HEK293 (cell line): ENCODE data around the gene SLC25A13.
A peak's percentile ranks its signal among the peaks of the same experiment; 100 is the strongest.

ENCODE experiments used
- CTCF ChIA-PET: fragments of 350-600 bp; formaldehyde crosslinking; extraction: SDS; loops from one replicate; lab custom pipeline; 2021; ENCODE audit warnings: antibody characterized with exemption; lab: Yijun Ruan, JAX
- POLR2A ChIA-PET: fragments of 300-600 bp; formaldehyde crosslinking; extraction: SDS; loops from one replicate; lab custom pipeline; 2020; ENCODE audit warnings: antibody characterized with exemption, inconsistent platforms; lab: Yijun Ruan, JAX
- H3K27ac ChIP-seq: fragments of 200-500 bp; sonication (Bioruptor generic); 2 replicates; pipeline ENCODE4 v1.5.1; 2014; ENCODE audit warnings: low read depth, low read length, control low read depth, inconsistent platforms; ENCODE audit errors: extremely low read depth
- H3K36me3 ChIP-seq, 2 experiments: fragments of 200-500 bp in 1 of 2; sonication (Bioruptor generic) in 1 of 2; 1 replicate in 1 of 2; 2 replicates in 1 of 2; pipeline ENCODE4 v1.5.1; 2014 to 2017; ENCODE audit warnings: inconsistent platforms in 2 of 2, low read length in 2 of 2; ENCODE audit not compliant: control insufficient read depth in 2 of 2, insufficient read depth in 1 of 2
- H3K4me1 ChIP-seq: fragments of 200-500 bp; sonication (Bioruptor generic); 2 replicates; pipeline ENCODE4 v1.5.1; 2014; ENCODE audit warnings: mild to moderate bottlenecking, low read length, inconsistent platforms; ENCODE audit not compliant: control insufficient read depth, insufficient read depth
- H3K4me3 ChIP-seq: 2 replicates; pipeline ENCODE4 v1.5.1; 2011; ENCODE audit warnings: low read depth, mild to moderate bottlenecking, control low read depth, low read length, moderate library complexity
- H3K9me3 ChIP-seq: fragments of 200-500 bp; sonication (Bioruptor generic); 2 replicates; pipeline ENCODE4 v1.5.1; 2014; ENCODE audit warnings: low read depth, low read length, inconsistent platforms; ENCODE audit not compliant: control insufficient read depth, insufficient read depth
- GLIS1 ChIP-seq: fragments of 450-650 bp; formaldehyde crosslinking; IDR thresholded peaks from 2 replicates; pipeline ENCODE4 v1.5.1; 2016; ENCODE audit warnings: missing biosample characterization, missing genetic modification characterization
- IKZF3 ChIP-seq: fragments of 450-650 bp; IDR thresholded peaks from 2 replicates; pipeline ENCODE4 v1.5.0; 2018; ENCODE audit warnings: missing biosample characterization, mild to moderate bottlenecking, missing genetic modification characterization, moderate library complexity
- SALL2 ChIP-seq: fragments of 450-650 bp; formaldehyde crosslinking; IDR thresholded peaks from 2 replicates; pipeline ENCODE4 v1.5.0; 2017; ENCODE audit warnings: missing biosample characterization, mild to moderate bottlenecking, missing genetic modification characterization, borderline replicate concordance
- TCF7L2 ChIP-seq: IDR thresholded peaks from 2 replicates; pipeline ENCODE4 v1.6.1; 2011; ENCODE audit warnings: low read depth, mild to moderate bottlenecking, inconsistent platforms, low read length, moderate library complexity, borderline replicate concordance
- WT1 ChIP-seq: fragments of 450-650 bp; formaldehyde crosslinking; IDR thresholded peaks from 2 replicates; pipeline ENCODE4 v1.5.1; 2016; ENCODE audit warnings: missing biosample characterization, missing genetic modification characterization
- ZFP3 ChIP-seq: fragments of 450-650 bp; formaldehyde crosslinking; IDR thresholded peaks from 2 replicates; pipeline ENCODE4 v1.5.1; 2016; ENCODE audit warnings: low read depth, missing biosample characterization, missing genetic modification characterization
- ZIC2 ChIP-seq: fragments of 450-650 bp; formaldehyde crosslinking; IDR thresholded peaks from 2 replicates; pipeline ENCODE4 v1.5.1; 2016; ENCODE audit warnings: missing biosample characterization, missing genetic modification characterization
- ZNF16 ChIP-seq: fragments of 450-650 bp; formaldehyde crosslinking; IDR thresholded peaks from 2 replicates; pipeline ENCODE4 v1.5.1; 2016; ENCODE audit warnings: low read depth, missing biosample characterization, missing genetic modification characterization
- ZNF248 ChIP-seq: fragments of 450-650 bp; formaldehyde crosslinking; IDR thresholded peaks from 2 replicates; pipeline ENCODE4 v1.5.1; 2017; ENCODE audit warnings: missing biosample characterization, missing genetic modification characterization
- ZNF274 ChIP-seq, 2 experiments: fragments of 200-500 bp in 1 of 2; fragments of 450-650 bp in 1 of 2; sonication (Bioruptor generic) in 1 of 2; formaldehyde crosslinking in 1 of 2; IDR thresholded peaks; 2 replicates each; pipeline versions ENCODE4 v1.5.1 to v1.6.1; 2014 to 2016; ENCODE audit warnings: borderline replicate concordance in 1 of 2, inconsistent platforms in 1 of 2, low read length in 1 of 2, missing biosample characterization in 1 of 2, missing genetic modification characterization in 1 of 2
- ZNF335 ChIP-seq: fragments of 450-650 bp; formaldehyde crosslinking; conservative IDR thresholded peaks from 2 replicates; pipeline ENCODE4 v1.5.1; 2016; ENCODE audit warnings: missing biosample characterization, missing genetic modification characterization
- ZNF560 ChIP-seq: fragments of 450-650 bp; formaldehyde crosslinking; IDR thresholded peaks from 2 replicates; pipeline ENCODE4 v1.5.1; 2017; ENCODE audit warnings: missing biosample characterization, missing genetic modification characterization, borderline replicate concordance
- ZNF600 ChIP-seq: fragments of 450-650 bp; formaldehyde crosslinking; IDR thresholded peaks from 2 replicates; pipeline ENCODE4 v1.5.1; 2016; ENCODE audit warnings: missing biosample characterization, missing genetic modification characterization
- ZNF658 ChIP-seq: fragments of 450-650 bp; formaldehyde crosslinking; IDR thresholded peaks from 2 replicates; pipeline ENCODE4; 2016; ENCODE audit warnings: missing biosample characterization, missing genetic modification characterization
- ZNF670 ChIP-seq: fragments of 450-650 bp; formaldehyde crosslinking; IDR thresholded peaks from 2 replicates; pipeline ENCODE4 v1.5.1; 2016; ENCODE audit warnings: missing biosample characterization, missing genetic modification characterization, low read depth
- TF ChIP-seq, protein P1 (sequence below): fragments of 450-650 bp; IDR thresholded peaks from 2 replicates; pipeline ENCODE4 v1.5.1; 2018; ENCODE audit warnings: missing biosample characterization, missing genetic modification characterization
- TF ChIP-seq, protein P2 (sequence below): fragments of 450-650 bp; formaldehyde crosslinking; IDR thresholded peaks from 2 replicates; pipeline ENCODE4 v1.5.1; 2016; ENCODE audit warnings: missing biosample characterization, missing genetic modification characterization
- TF ChIP-seq, protein P3 (sequence below): fragments of 450-650 bp; formaldehyde crosslinking; IDR thresholded peaks from 2 replicates; pipeline ENCODE4 v1.5.1; 2016; ENCODE audit warnings: missing biosample characterization, missing genetic modification characterization
- TF ChIP-seq, protein P4 (sequence below): fragments of 450-650 bp; formaldehyde crosslinking; IDR thresholded peaks from 2 replicates; pipeline ENCODE4 v1.5.1; 2016; ENCODE audit warnings: missing biosample characterization, missing genetic modification characterization, borderline replicate concordance
- TF ChIP-seq, protein P5 (sequence below): fragments of 450-650 bp; formaldehyde crosslinking; IDR thresholded peaks from 2 replicates; pipeline ENCODE4 v1.5.0; 2017; ENCODE audit warnings: missing biosample characterization, missing genetic modification characterization, borderline replicate concordance

Gene SLC25A13

DNA sequence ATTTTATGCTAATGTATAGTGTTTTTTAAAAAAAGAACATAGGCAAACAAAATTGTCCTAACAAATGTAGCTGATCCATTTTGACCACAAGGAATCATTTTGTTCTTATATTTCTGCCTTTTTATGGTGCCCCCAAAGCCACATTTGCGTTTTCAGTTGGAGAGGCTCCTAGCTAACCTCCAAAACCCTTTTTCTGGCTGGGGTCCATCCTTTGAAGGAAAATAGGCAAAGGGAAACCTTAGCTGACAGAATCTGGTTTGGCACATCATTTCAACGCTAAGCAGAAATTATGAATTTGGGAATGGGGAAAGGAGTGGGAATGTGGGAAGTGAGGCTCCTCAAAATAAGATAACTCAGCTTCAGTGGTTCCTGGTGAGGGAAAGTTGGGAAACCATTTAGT, 25.6 kb upstream of the SLC25A13 start:
- Histone ChIP-seq H3K4me3 (no peak overlapping the region), H3K9me3 (no peaks in the 10 kb centered on the region), H3K36me3 (no peaks in the 10 kb centered on the region), H3K27ac (no peak overlapping the region)
- CTCF ChIA-PET, result interaction anchor here (0.5 to 0.6 kb wide), 2 partner anchors 33 to 126 kb away, joined by 3 read pairs; no protein-coding TSS in a partner anchor
- POLR2A ChIA-PET, result no interaction called here
- 0 out of 2 replicates have a peak, but pooled peaks have one; percentile 54 for TF ChIP-seq ZFP3
- TF ChIP-seq ZNF560 (tag by site-specific recombination), result no peak
- TF ChIP-seq, all 188 proteins: peak for 1
- H3K4me1 ChIP-seq, result no peaks in the 10 kb centered on the region

DNA sequence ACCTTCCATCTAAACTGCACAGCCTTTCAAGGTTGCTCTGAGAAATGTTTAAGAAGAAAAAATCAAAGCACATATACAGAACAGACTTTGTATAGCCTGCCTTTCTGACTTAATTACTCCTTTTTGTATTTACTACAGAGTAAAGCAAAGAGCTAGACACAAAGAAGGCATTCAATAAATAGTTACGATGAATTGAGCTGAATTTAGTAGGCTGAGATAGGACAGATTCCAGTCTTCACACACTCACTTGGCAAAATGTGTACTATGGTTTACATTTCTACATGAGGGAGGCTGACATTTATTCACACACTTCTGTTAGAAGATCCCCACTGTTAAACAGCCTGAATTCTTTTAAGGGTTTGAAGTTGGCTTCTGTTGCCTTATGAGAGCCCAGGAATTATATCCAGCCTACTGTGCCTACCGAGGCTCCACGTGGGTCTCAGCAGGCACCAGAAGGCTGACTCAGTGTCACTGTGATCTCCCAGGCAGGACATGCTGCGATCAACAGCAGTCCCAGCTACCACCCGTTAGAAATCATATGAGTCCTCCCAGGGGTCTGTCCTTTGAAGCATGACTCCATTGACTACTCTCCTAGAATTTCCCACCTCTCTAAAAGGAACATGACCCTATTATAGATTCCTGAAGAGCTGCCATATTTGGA, 24.5 kb upstream of the SLC25A13 start:
- ChIA-PET CTCF (interaction anchor here (0.6 to 1.2 kb wide), 3 partner anchors 18 to 429 kb away, joined by 3 to 4 read pairs (median 3); no protein-coding TSS in a partner anchor), POLR2A (no interaction called here)
- no peak for TF ChIP-seq ZNF248 (tag by site-specific recombination)
- TF ChIP-seq ZNF16 (tag by site-specific recombination), result no peak
- peak; percentile 99 for TF ChIP-seq ZIC2 (tag by site-specific recombination)
- TF ChIP-seq, protein P1, sequence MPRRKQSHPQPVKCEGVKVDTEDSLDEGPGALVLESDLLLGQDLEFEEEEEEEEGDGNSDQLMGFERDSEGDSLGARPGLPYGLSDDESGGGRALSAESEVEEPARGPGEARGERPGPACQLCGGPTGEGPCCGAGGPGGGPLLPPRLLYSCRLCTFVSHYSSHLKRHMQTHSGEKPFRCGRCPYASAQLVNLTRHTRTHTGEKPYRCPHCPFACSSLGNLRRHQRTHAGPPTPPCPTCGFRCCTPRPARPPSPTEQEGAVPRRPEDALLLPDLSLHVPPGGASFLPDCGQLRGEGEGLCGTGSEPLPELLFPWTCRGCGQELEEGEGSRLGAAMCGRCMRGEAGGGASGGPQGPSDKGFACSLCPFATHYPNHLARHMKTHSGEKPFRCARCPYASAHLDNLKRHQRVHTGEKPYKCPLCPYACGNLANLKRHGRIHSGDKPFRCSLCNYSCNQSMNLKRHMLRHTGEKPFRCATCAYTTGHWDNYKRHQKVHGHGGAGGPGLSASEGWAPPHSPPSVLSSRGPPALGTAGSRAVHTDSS (tag by site-specific recombination), result no peak
- TF ChIP-seq, protein P2, sequence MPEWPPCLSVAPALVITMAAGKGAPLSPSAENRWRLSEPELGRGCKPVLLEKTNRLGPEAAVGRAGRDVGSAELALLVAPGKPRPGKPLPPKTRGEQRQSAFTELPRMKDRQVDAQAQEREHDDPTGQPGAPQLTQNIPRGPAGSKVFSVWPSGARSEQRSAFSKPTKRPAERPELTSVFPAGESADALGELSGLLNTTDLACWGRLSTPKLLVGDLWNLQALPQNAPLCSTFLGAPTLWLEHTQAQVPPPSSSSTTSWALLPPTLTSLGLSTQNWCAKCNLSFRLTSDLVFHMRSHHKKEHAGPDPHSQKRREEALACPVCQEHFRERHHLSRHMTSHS (tag by site-specific recombination), result no peak
- no peak for TF ChIP-seq SALL2 (tag by site-specific recombination)
- TF ChIP-seq TCF7L2, result no peak
- TF ChIP-seq GLIS1 (tag by site-specific recombination), result peak; percentile 48
- no peak for TF ChIP-seq WT1 (tag by site-specific recombination)
- TF ChIP-seq, protein P3, sequence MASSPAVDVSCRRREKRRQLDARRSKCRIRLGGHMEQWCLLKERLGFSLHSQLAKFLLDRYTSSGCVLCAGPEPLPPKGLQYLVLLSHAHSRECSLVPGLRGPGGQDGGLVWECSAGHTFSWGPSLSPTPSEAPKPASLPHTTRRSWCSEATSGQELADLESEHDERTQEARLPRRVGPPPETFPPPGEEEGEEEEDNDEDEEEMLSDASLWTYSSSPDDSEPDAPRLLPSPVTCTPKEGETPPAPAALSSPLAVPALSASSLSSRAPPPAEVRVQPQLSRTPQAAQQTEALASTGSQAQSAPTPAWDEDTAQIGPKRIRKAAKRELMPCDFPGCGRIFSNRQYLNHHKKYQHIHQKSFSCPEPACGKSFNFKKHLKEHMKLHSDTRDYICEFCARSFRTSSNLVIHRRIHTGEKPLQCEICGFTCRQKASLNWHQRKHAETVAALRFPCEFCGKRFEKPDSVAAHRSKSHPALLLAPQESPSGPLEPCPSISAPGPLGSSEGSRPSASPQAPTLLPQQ (tag by site-specific recombination), result no peak
- Histone ChIP-seq H3K9me3 (no peaks in the 10 kb centered on the region), H3K27ac (no peak overlapping the region), H3K36me3 (no peaks in the 10 kb centered on the region), H3K4me1 (no peaks in the 10 kb centered on the region), H3K4me3 (no peak overlapping the region)

DNA sequence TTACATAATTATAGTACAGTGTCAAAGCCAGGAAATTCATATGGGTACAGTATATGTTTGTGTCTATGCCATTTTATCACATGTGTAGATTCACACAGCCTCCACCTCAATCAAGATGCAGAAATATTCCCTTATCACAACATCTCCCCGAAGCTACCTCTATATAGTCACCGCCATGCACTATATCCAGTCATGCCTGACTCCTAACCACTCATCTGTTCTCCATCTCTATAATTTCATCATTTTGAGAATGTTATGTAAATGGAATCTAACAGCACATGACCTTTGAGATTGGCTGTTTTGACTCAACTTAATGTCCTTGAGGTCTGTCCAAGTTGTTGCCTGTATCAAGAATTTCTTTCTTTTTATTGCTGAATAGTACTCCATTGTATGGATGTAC, 22.3 kb upstream of the SLC25A13 start:
- ChIA-PET POLR2A (no interaction called here), CTCF (no interaction called here)
- Histone ChIP-seq H3K4me3 (no peak overlapping the region), H3K27ac (no peak overlapping the region), H3K4me1 (no peaks in the 10 kb centered on the region), H3K36me3 (no peaks in the 10 kb centered on the region), H3K9me3 (no peaks in the 10 kb centered on the region)
- TF ChIP-seq ZNF670 (tag by site-specific recombination) (no peak), ZNF658 (tag by site-specific recombination) (no peak), ZNF335 (tag by site-specific recombination) (no peak), ZNF274 (IDR thresholded peaks at IDR 0.05; ENCODE audit: low read length) (no peak), ZNF274 (tag by site-specific recombination; IDR thresholded peaks at IDR 0.05; ENCODE audit: borderline replicate concordance) (no peak), IKZF3 (no peak), ZNF600 (tag by site-specific recombination) (no peak)
- TF ChIP-seq, protein P4, sequence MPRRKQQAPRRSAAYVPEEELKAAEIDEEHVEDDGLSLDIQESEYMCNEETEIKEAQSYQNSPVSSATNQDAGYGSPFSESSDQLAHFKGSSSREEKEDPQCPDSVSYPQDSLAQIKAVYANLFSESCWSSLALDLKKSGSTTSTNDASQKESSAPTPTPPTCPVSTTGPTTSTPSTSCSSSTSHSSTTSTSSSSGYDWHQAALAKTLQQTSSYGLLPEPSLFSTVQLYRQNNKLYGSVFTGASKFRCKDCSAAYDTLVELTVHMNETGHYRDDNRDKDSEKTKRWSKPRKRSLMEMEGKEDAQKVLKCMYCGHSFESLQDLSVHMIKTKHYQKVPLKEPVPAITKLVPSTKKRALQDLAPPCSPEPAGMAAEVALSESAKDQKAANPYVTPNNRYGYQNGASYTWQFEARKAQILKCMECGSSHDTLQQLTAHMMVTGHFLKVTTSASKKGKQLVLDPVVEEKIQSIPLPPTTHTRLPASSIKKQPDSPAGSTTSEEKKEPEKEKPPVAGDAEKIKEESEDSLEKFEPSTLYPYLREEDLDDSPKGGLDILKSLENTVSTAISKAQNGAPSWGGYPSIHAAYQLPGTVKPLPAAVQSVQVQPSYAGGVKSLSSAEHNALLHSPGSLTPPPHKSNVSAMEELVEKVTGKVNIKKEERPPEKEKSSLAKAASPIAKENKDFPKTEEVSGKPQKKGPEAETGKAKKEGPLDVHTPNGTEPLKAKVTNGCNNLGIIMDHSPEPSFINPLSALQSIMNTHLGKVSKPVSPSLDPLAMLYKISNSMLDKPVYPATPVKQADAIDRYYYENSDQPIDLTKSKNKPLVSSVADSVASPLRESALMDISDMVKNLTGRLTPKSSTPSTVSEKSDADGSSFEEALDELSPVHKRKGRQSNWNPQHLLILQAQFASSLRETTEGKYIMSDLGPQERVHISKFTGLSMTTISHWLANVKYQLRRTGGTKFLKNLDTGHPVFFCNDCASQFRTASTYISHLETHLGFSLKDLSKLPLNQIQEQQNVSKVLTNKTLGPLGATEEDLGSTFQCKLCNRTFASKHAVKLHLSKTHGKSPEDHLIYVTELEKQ (tag by site-specific recombination), result no peak
- TF ChIP-seq, protein P5, sequence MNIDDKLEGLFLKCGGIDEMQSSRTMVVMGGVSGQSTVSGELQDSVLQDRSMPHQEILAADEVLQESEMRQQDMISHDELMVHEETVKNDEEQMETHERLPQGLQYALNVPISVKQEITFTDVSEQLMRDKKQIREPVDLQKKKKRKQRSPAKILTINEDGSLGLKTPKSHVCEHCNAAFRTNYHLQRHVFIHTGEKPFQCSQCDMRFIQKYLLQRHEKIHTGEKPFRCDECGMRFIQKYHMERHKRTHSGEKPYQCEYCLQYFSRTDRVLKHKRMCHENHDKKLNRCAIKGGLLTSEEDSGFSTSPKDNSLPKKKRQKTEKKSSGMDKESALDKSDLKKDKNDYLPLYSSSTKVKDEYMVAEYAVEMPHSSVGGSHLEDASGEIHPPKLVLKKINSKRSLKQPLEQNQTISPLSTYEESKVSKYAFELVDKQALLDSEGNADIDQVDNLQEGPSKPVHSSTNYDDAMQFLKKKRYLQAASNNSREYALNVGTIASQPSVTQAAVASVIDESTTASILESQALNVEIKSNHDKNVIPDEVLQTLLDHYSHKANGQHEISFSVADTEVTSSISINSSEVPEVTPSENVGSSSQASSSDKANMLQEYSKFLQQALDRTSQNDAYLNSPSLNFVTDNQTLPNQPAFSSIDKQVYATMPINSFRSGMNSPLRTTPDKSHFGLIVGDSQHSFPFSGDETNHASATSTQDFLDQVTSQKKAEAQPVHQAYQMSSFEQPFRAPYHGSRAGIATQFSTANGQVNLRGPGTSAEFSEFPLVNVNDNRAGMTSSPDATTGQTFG (tag by site-specific recombination), result no peak
